Activated naive CD4-positive, alpha-beta T cell treated with anti-CD3 and anti-CD28 coated beads, Interleukin-2, amount 10 ng/mL, durations not matched to agents 7 days and 5 days (primary cell): Measurements from ENCODE around the gene NFIC.

Experiments used
- CTCF ChIA-PET: fragments of 350-600 bp; sonication (Branson Sonifier 250); formaldehyde crosslinking; loops from one replicate; lab custom pipeline; 2021; ENCODE audit warnings: antibody characterized with exemption; lab: Charles Lee
- DNase-seq: peaks from one replicate; pipeline ENCODE4 v3.0.0-alpha.2; 2020
- H3K27ac Mint-ChIP-seq: one replicate; pipeline ENCODE4 v1.8.0; 2021; ENCODE audit warnings: mild to moderate bottlenecking, moderate library complexity, mixed read lengths
- H3K27me3 Mint-ChIP-seq: one replicate; pipeline ENCODE4 v1.8.0; 2021; ENCODE audit warnings: mild to moderate bottlenecking, mixed read lengths
- H3K36me3 Mint-ChIP-seq: one replicate; pipeline ENCODE4 v1.8.0; 2021; ENCODE audit warnings: mixed read lengths
- H3K4me1 Mint-ChIP-seq: one replicate; pipeline ENCODE4 v1.8.0; 2021; ENCODE audit warnings: mixed read lengths
- H3K4me3 Mint-ChIP-seq: one replicate; pipeline ENCODE4 v1.8.0; 2021; ENCODE audit warnings: mild to moderate bottlenecking, moderate library complexity, mixed read lengths
- H3K9me3 Mint-ChIP-seq: one replicate; pipeline ENCODE4 v1.8.0; 2021; ENCODE audit warnings: mixed read lengths

NFIC gene

DNA sequence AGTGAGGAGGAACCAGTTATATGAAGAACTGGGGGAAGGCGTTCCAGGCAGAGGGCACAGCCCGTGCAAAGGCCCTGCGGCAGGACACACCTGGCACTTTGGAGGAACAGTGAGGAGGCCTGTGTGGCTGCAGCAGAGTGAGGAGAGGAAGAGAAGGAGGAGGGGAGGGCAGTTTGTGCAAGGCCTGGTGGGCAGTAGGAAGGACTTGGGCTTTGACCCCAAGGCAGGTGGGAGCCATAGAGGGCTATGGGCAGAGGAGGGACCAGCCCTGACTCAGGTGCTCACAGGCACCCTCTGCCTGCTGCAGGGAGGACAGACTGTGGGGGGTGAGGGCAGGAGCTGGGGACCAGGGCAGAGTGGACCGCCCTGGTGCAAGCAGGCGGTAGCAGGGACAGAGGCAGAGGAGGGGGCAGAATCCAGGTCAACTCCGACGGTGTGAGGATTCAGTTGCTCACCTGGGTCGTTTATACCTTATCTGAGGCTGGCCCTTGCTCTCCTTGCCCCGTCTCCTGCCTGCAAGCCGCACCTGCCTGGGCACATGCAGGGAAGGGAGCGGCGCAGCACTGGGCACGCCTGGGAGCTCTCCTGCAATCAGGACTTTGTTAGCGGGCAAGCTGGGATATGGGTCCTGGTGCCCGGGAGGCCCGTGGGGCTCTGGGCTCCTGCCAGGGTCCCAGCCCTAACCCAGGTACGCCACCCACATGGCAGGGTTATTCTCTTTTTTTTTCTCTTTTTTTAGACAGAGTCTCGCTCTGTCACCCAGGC, 34.8 kb downstream of the NFIC start:
- no peak overlapping the region for H3K4me3 Mint-ChIP-seq
- CTCF ChIA-PET, result no interaction called here
- no peak for DNase-seq
- no peaks in the 10 kb centered on the region for H3K36me3 Mint-ChIP-seq
- H3K27me3 Mint-ChIP-seq, result no peaks in the 10 kb centered on the region
- peaks cover 6% of the 10 kb centered on the region for H3K9me3 Mint-ChIP-seq
- no peaks in the 10 kb centered on the region for H3K4me1 Mint-ChIP-seq
- H3K27ac Mint-ChIP-seq, result no peak overlapping the region

DNA sequence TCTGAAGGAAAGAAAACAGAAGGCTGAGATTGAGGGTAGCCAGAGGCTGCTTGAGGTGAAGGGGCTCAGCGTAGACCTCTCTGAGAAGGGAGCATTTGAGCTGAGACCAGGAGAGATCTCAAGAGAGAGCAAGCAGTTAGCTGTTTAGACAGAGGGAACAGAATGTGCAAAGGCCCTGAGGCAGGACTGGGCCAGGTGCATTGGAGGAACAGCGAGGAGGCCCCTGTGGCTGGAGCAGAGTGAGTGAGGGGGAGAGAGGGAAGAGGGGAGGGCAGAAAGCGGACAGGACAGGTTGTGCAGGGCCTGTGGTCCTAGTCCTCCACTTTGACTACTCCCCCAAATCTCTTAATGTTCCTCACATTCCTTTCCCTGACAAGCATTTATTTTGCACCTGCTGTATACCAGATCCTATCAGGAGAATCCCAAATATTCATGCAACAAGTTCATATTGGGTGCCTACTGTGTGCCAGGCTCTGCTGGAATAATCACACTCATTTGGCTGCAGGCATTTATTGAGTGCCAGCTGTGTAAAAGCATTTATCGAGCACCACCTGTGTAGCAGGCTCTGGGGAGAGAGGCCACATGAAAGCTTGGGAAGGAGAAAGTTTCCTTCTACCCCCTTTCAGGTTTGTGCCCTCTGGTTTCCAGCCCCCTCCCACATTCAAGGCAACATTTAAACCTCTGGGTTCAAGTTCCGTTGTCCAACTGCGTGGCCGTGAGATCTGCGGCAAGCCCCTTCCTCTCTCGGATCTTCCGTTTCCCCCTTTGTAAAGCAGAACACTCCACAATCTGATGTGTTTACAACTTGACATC, 36.5 kb downstream of the NFIC start:
- Mint-ChIP-seq H3K36me3 (no peaks in the 10 kb centered on the region), H3K27me3 (no peaks in the 10 kb centered on the region), H3K4me3 (no peak overlapping the region), H3K27ac (no peak overlapping the region), H3K4me1 (no peaks in the 10 kb centered on the region), H3K9me3 (peaks cover 6% of the 10 kb centered on the region)
- DNase-seq, result no peak
- CTCF ChIA-PET, result no interaction called here

DNA sequence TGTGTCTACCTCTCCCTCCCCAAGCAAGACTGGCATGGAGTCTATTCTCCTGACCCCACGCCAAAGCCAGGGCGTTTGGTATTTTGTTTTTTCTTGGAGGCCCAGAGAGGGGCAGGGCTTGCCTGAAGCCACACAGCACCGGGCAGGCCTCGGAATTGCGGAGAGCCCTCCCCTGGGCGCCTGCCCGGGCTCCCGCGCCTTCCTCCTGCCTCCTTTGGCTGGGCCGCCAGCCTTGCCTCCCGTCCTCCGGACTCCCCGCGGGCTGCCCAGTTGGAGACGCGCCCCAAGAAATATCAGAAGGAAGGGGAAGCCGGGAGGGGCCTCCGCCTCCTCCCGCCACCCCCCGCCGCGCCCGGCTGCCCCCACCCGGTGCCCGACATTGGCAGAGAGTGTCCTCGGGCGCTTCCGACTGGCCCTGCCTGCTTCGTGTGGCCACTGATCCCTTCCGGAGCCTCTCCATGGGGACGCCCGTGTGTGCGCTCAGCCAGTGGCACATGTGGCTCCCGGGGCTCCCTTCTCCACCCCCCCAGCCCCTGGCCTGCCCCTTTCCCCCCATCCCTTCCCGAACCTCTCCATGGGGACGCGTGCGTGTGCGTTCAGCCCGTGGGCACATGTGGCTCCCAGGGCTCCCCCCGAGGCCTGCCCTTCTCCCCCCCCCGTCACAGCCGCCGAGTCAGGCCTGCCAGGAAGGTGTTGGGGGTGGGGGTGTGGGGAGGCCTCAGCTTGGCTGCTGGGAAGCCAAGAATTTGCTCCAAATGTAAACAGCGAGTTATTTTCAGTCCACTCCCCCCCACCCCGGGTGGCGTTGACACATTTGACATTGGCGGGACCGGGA, 37.3 kb downstream of the NFIC start:
- no peak for DNase-seq
- no peaks in the 10 kb centered on the region for H3K27me3 Mint-ChIP-seq
- H3K27ac Mint-ChIP-seq, result no peak overlapping the region
- no peaks in the 10 kb centered on the region for H3K36me3 Mint-ChIP-seq
- CTCF ChIA-PET, result no interaction called here
- H3K4me1 Mint-ChIP-seq, result no peaks in the 10 kb centered on the region
- H3K9me3 Mint-ChIP-seq, result peaks cover 6% of the 10 kb centered on the region
- no peak overlapping the region for H3K4me3 Mint-ChIP-seq

DNA sequence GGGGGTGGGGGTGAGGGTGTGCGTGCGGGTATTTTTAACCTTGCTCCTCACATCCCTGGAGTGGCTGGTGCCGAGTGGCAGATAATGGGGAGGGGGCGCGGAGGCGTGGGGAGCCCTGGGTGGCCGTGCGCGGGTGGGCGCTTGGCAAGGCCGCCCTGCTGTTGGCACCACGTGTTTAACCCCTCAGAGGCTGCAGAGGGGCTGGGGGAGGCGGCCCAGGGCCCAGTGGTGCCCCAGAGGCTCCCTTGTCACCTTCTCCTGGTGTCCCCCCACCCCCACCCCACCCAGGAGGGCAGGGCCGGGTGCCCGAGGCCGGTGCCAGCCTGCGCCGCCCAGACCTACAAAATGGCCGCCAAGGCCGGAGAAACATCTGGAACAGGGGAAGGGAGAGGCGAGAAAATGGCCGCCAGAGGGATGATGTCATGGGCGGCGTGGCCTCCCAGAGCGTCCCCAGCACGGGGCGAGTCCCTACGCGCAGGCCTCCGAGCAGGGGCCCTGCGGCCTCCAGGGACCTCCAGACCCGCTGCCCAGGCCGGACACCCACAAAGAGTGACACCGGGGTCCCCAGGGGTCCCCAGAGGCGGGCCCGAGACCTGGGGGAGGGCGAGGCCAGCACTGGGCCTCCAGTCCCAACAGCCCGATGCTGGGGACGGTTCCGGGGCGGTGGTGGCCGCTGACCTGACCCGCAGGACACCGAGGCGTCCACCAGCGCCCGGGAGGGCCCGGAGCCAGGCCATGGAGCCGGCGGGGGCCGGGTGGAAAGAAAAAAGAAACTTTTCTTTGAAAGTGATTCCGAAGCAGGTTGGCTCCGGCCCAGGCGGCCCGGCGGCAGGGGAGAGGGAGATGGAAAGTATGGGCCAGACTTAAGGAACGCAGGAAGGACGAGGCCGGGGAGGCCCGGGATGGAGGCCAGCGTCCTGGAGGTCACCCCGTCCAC, 38.2 kb downstream of the NFIC start:
- peaks cover 6% of the 10 kb centered on the region for H3K9me3 Mint-ChIP-seq
- no peak overlapping the region for H3K4me3 Mint-ChIP-seq
- no peaks in the 10 kb centered on the region for H3K36me3 Mint-ChIP-seq
- H3K27me3 Mint-ChIP-seq, result no peaks in the 10 kb centered on the region
- CTCF ChIA-PET, result no interaction called here
- DNase-seq, result no peak
- H3K4me1 Mint-ChIP-seq, result no peaks in the 10 kb centered on the region
- H3K27ac Mint-ChIP-seq, result no peak overlapping the region

DNA sequence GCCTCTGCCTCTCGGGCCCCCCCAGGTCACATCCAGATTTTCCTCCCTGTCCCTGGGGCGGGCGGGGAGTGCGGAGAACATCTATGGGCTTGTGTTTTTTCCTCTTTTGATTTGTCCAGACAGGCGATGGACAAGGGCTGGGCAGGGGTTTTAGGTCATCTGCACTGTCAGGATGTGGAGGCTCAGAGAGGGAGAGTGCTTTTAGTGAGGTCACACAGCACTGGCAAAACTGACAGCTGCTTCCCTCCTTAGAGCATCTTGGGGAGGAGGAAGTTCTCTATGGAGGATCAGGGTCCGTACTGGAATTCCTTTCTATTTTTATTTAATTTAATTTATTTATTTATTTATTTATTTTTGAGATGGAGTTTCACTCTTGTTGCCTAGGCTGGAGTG, 38.9 kb downstream of the NFIC start:
- Mint-ChIP-seq H3K9me3 (peaks cover 6% of the 10 kb centered on the region), H3K4me3 (no peak overlapping the region), H3K27ac (no peak overlapping the region), H3K27me3 (no peaks in the 10 kb centered on the region), H3K36me3 (no peaks in the 10 kb centered on the region), H3K4me1 (no peaks in the 10 kb centered on the region)
- CTCF ChIA-PET, result interaction anchor here (1.1 kb wide), 1 partner anchor 24 kb away, joined by 5 read pairs; no protein-coding TSS in a partner anchor
- no peak for DNase-seq

DNA sequence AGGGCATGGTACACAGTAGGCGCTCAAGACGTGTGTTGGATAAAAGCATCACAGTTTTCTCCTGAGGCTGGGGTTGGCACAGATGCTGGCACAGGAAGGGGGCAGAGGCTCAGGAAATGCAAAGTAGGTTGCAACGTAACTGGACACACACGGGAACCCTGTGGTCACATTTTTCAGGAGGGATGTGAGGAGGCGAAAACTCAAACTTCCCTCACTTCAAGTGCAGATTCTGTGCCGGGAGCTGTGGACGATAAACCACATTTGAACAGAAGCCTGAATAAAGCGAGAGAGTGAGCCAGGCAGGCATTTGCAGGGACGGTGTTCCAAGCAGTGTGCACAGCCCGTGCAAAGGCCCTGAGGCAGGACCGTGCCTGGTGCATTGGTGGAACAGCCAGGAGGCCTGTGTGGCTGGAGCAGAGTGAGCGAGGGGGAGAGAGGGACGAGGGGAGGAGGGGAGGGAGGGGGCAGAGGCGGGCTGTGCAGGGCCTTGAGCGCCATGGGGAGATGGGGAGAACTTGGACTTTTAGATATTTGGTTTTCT, 40.3 kb downstream of the NFIC start:
- Mint-ChIP-seq H3K9me3 (peaks cover 6% of the 10 kb centered on the region), H3K27me3 (no peaks in the 10 kb centered on the region), H3K27ac (no peak overlapping the region), H3K36me3 (no peaks in the 10 kb centered on the region), H3K4me3 (no peak overlapping the region), H3K4me1 (no peaks in the 10 kb centered on the region)
- DNase-seq, result no peak
- CTCF ChIA-PET, result interaction anchor here (1.1 kb wide), 1 partner anchor 23 kb away, joined by 5 read pairs; no protein-coding TSS in a partner anchor

DNA sequence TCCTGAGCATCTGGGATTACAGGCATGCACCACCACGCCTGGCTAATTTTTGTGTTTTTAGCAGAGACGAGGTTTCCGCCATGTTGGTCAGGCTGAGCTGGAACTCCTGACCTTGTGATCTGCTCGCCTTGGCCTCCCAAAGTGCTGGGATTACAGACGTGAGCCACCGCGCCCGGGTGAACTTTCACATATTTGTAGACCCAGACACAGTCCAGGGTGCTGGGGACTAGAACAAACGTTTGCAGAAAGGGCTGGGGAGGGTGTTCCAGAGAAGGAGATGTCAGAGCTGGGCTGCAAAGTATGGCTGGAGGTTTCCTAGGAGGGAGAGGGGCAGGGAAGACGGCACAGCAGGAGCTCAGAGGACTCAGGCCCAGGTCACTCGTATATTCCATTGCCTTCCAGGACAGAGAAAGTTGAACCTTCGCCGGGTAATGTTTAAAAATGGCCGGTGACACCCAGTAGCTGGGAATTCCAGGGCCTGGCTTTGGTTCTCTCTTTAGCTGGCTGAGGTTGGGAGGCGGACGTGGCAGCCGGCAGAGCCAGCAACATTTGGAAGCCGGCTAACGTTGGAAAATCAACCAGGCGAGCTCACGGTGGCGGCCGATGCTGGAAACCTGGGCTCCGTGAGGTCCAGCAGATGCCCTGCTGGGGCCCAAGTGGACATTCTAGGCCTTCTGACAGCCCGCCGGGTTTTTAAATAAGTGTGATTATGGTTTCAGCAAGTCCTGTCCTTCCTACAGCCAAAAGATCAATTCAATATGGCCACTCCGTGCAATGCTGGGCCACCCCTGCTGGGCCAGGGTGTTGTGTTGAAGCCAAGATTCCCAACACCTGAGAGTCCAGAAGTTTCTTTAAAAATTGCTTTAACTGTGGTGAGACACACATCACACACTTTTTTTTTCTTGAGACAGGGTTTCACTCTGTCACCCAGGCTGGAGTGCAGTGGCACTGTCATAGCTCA, 41.5 kb downstream of the NFIC start:
- Mint-ChIP-seq H3K36me3 (no peaks in the 10 kb centered on the region), H3K9me3 (no peaks in the 10 kb centered on the region), H3K4me3 (no peak overlapping the region), H3K4me1 (no peaks in the 10 kb centered on the region), H3K27me3 (no peaks in the 10 kb centered on the region), H3K27ac (no peak overlapping the region)
- no peak for DNase-seq
- CTCF ChIA-PET, result no interaction called here

DNA sequence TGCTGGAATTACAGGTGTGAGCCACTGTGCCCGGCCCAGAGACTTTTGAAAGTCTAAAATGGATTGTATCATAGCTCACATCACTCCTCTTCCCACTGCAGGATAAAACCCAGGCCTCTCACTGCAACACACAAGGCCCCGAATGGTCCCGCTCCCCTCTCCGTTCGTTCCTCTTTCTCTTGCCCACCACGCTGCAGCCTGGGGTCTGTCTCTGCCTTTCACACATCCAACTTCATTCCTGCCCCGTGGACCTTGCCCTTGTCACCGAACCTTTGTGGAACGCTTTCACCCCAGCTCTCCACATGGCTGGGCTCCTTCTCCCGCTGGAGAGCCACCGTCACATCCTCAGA, 42.6 kb downstream of the NFIC start:
- Mint-ChIP-seq H3K4me1 (no peaks in the 10 kb centered on the region), H3K36me3 (no peaks in the 10 kb centered on the region), H3K4me3 (no peak overlapping the region), H3K27me3 (no peaks in the 10 kb centered on the region), H3K27ac (no peak overlapping the region), H3K9me3 (no peaks in the 10 kb centered on the region)
- CTCF ChIA-PET, result no interaction called here
- no peak for DNase-seq

DNA sequence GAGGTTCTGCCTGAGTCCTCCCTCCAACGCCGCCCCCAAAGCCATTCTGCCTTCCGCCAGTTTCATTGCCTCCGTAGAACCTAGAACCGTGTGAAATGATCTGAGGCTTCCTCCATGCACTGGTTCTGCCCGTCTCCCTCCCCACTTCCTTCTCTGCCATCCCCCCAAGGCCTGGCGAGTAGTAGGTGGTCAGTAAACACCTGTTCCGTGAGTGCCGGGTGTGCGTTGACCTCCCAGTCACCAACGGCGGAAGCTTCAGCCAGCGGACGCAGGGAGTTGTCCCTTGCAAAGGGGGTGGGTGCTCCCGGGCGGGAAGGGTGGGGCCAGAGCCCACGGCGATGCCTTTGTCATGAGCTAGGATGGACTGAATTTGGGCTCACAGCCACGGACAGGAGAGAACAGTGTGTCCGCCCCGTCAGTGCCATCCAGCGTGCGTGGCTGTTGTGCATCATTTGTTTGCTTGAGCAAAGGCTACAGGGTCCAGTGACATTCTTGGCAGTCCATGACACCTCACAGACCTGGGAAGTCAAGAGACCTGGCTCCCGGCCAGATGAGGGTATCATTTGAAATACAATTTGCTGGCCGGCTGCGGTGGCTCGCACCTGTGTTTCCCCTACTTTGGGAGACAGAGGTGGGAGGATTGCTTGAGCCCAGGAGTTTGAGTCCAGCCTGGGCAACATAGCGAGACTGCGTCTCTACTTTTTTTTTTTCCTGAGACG, 43.1 kb downstream of the NFIC start:
- Mint-ChIP-seq H3K27ac (no peak overlapping the region), H3K27me3 (no peaks in the 10 kb centered on the region)

DNA sequence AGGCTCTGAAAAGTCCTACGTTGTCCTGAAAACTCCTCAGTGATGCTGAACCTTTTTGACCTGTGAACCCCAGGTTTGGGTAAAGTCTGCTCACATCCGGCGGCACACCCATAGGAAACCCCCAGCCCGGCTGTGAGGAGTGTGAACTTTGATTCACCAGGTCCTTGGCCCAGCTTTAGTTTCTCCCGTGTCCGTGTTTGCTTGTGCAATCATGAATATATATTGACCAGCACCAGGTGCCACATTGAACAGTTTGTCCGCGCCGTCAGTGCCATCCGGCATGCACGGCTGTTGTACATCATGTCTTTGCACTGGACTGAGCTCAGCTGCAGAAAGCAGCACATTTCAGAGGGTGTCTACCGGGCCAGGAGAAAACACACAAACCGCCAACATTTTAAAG, 45.3 kb downstream of the NFIC start:
- Mint-ChIP-seq H3K4me3 (no peak overlapping the region), H3K27me3 (no peaks in the 10 kb centered on the region), H3K36me3 (no peaks in the 10 kb centered on the region), H3K4me1 (no peaks in the 10 kb centered on the region), H3K27ac (no peak overlapping the region), H3K9me3 (no peaks in the 10 kb centered on the region)
- DNase-seq, result no peak
- CTCF ChIA-PET, result no interaction called here

More for the DNA sequence above, 43.1 kb downstream of the NFIC start:
- no peak for DNase-seq
- CTCF ChIA-PET, result no interaction called here
- Mint-ChIP-seq H3K36me3 (no peaks in the 10 kb centered on the region), H3K4me1 (no peaks in the 10 kb centered on the region), H3K9me3 (no peaks in the 10 kb centered on the region), H3K4me3 (no peak overlapping the region)

DNA sequence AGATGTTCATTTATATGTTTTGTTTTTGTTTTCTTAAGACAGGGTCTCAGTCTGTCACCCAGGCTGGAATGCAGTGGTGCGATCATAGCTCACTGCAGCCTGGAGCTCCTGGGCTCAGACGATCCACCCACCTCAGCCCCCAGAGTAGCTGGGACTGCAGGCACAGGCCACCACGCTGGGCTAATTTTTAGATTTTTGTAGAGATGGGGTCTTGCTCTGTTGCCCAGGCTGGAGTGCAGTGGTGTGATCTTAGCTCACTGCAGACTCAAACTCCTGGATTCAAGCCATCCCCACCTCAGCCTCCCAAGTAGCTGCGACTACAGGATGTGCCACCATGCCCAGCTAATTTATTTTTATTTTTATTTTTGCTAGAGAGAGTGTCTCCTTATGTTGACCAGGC, 45.7 kb downstream of the NFIC start:
- H3K9me3 Mint-ChIP-seq, result no peaks in the 10 kb centered on the region
- DNase-seq, result no peak
- no peaks in the 10 kb centered on the region for H3K36me3 Mint-ChIP-seq
- H3K4me3 Mint-ChIP-seq, result no peak overlapping the region
- no peaks in the 10 kb centered on the region for H3K27me3 Mint-ChIP-seq
- CTCF ChIA-PET, result no interaction called here
- H3K27ac Mint-ChIP-seq, result no peak overlapping the region
- H3K4me1 Mint-ChIP-seq, result no peaks in the 10 kb centered on the region

DNA sequence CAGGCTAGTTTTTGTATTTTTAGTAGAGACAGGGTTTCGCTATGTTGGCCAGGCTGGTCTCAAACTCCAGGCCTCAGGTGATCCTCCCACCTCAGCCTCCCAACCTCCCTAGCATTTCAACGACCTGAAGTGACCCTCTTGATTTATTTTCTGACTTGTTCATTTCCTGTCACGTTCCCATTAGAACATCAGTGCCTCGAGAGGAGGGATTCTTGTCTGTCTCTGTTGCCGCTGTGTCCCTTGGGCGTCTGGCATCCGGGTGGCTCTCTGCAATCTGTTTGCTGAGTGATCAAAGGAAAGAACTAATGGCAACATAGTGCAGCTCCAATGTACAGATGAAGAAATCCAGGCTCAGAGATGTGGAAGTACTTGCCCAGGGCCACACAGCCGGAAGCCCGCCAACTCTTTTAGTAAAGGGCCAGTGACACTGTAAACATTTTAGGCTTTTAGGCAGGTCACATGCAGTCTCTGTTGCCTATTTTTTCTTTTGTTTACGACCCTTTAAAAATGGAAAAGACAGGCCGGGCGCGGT, 47.5 kb downstream of the NFIC start:
- Mint-ChIP-seq H3K27me3 (no peaks in the 10 kb centered on the region), H3K4me3 (no peak overlapping the region), H3K36me3 (no peaks in the 10 kb centered on the region), H3K9me3 (no peaks in the 10 kb centered on the region), H3K27ac (no peak overlapping the region), H3K4me1 (no peaks in the 10 kb centered on the region)
- DNase-seq, result no peak
- CTCF ChIA-PET, result interaction anchor here (0.7 kb wide), 1 partner anchor 15 kb away, joined by 3 read pairs; no protein-coding TSS in a partner anchor
